AG08395 (cell line): Measurements from ENCODE around the gene PKP3.

Experiments
- DNase-seq: peaks from one replicate; pipeline ENCODE4 v3.0.0; 2012; ENCODE audit warnings: mixed read lengths, low spot score

The PKP3 gene

GRCh38 chr11:363948-364761 lies 29.9 kb upstream of the PKP3 start:
- peak; percentile 61 for DNase-seq

GRCh38 chr11:364991-365725 lies 28.9 kb upstream of the PKP3 start:
- no peak for DNase-seq

GRCh38 chr11:365831-366230 lies 28.2 kb upstream of the PKP3 start:
- no peak for DNase-seq

- no peak for DNase-seq
These were observed 26.0 kb upstream of the PKP3 start for GRCh38 chr11:367956-368413.

GRCh38 chr11:368414-369335 lies 25.3 kb upstream of the PKP3 start:
- DNase-seq, result peak; percentile 39

- peak; percentile 70 for DNase-seq
These were observed 24.5 kb upstream of the PKP3 start, which contains the start of gene B4GALNT4 for GRCh38 chr11:369336-370018. B4GALNT4 (plus strand) TSS chr11:369499; CDS start chr11:369804, 305 bp downstream.

- DNase-seq, result no peak
These were observed 23.7 kb upstream of the PKP3 start for GRCh38 chr11:370070-370941.

GRCh38 chr11:371051-371450 lies 23.0 kb upstream of the PKP3 start:
- DNase-seq, result no peak

- DNase-seq, result no peak
These were observed 22.1 kb upstream of the PKP3 start for GRCh38 chr11:371716-372590.

- no peak for DNase-seq
These were observed 20.9 kb upstream of the PKP3 start for GRCh38 chr11:372809-373715.

GRCh38 chr11:373716-374551 lies 20.1 kb upstream of the PKP3 start:
- no peak for DNase-seq

GRCh38 chr11:375065-376025 lies 18.7 kb upstream of the PKP3 start:
- DNase-seq, result no peak

- no peak for DNase-seq
These were observed 17.4 kb upstream of the PKP3 start for GRCh38 chr11:376531-377173.

- DNase-seq, result no peak
These were observed 16.7 kb upstream of the PKP3 start for GRCh38 chr11:377174-377865.

GRCh38 chr11:377883-378500 lies 16.0 kb upstream of the PKP3 start:
- DNase-seq, result no peak
